Umbilical cord (tissue), 2 donors: Measurements from ENCODE around the gene TYW5. TPM values are rescaled to one million over a fixed set of nuclear protein-coding genes. Genes with fewer than 3 reads are reported as not detected.

Experiments
- DNase-seq: peaks from one replicate; pipeline ENCODE4 v3.0.0-alpha.2; 2015; ENCODE audit warnings: low spot score
- total RNA-seq: library from RNA; depleted of rRNA; stranded (reverse); fragments of >200 nt; gene quantifications from one replicate; pipeline ENCODE4 v1.2.3, GENCODE V29; 2014; ENCODE audit warnings: low replicate concordance; ENCODE audit not compliant: insufficient read depth

TYW5 gene
- total RNA-seq, 1 donor from 2014 or later: 11.1 TPM

DNA sequence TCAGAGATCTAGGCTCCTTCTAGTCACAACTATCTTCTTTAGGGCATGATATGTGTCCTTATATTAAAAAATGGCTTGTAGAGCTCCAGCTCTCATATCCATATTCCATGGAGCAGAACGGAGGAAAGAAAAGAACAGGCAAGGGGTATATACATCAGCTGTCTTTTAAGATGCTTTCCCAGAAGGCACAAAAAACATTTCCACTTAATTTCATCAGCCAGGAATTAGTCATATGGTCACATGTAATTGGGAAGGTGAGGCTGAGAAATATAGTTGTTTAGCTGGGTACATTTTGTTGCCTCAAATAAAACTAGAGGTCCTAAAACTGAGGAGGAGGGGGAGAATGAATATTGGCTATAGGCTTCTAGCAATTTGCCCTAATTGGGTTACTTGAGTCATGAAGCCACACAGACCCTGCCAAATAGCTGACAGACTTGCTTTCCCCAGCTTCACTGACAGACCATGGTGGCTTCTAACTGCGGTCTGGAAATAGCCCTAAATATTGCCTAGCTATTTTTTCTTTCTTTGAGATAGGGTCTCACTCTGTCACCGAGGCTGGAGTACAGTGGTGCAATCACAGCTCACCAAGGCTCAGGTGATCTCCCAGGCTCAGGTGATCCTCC, 20.1 kb upstream of the TYW5 start:
- no peak for DNase-seq

DNA sequence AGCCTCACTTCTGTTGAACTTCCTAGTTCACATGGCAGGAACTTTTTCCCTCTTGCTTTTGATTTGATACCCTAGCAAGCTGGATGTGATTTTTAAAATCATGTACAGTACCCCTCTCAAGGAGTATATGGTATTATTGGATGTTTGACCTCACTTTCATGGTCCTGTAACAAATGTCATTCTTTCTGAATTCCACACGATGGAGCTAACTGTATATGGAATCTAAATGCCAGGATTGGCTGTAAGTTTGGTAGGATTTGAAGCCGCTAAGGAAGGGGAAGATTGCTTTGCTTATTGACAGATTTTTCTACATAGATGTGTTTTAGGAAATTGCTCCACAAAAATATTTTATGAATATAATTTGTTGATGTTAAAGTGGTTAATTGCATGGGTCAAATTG, 18.4 kb upstream of the TYW5 start:
- peak; percentile 33 for DNase-seq

DNA sequence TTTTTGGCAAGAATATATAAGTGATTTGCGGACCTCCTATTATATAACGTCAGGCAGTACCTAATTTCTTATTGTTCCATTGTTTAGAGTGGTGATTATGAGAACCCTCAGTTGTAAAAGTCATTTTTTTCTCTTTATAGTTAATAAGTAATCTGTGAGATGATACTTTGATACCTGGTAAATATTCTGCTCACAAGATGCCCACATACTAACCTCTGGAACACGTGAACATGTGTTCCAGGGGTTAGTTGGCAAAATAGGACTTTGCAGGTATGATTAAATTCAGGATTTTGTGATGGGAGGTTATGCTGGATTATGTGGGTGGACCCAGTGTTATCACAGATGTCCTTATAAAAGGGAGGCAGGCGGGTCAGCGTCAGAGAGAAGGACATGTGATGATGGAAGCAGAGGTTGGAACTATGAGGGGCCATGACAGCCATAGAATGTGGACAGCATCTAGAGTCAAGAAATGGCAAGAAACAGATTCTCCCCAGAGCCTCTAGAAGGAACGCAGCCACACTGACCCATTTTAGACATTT, 16.9 kb upstream of the TYW5 start:
- no peak for DNase-seq

DNA sequence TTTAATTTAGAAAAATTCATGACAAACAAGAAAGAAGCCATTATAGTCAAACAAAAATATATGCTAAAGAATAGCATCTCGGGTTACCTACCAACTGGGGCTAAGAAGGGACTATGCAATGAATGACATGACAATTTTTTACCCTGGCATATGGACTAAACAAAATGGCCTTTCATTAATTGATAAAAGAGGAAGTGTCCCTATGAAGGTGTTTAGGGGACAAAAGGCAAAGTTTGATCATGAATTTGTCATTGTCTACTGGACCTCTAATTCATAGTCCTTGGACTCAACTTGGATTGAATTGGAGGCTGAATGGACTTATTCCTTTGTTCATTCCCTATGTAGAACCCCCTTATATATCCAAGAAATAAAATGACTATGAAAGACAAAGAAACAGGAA, 12.8 kb upstream of the TYW5 start:
- DNase-seq: no peak

DNA sequence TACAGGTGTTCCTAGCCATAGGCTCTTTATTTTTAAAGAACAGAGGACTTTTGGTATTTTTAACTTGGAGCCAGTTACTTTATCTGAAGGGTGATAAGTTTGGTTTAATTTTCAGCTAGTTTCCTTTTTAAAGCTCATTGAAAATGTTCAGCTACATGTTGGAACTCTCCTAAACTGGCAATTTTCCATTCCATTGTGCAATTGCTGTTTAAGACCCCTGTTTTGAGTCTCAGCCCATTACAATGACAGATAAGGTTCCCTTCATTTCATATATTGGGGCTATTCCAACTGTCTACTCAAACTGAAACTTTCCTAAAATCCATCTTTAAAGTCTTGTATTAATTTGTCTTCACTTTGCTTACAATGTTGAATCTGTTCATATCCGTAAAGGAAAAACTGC, 11.7 kb upstream of the TYW5 start:
- no peak for DNase-seq

DNA sequence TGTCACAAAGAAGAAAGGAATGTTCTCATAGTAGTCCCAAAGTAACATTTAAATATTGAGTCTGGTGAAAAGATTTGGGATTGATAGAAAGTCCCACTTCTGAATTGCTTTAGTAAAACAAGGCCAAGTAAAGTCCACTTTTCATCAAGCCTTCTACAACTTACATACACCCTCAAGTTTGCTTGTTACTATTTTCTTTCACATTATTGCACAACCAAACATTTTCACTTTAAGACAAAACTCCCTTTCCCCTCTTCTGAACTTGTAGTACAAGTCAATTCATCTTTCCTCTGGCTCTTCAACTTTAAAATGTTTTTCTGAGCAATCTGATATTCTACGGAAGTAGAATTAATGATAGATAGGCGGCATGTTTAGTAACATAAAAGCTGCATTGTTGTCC, 11.1 kb upstream of the TYW5 start:
- no peak for DNase-seq

DNA sequence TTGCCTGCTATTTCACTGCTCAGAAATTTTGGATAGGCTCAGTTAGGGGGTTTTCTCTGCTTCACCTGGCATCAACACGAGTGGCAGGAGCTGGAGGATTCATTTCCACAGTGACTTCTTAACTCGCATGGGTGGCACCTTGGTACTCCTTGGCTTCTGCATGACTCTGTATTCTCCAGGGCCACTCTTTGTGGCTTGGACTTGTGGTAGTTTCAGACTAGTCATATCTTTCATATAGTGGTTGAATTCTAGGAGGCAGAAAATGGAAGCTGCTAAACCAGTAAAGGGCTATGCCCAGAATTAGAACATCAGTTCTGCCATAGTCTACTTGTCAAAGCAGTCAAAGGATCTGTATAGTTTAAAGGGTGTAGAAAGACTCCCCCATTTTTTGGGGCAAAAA, 6.9 kb upstream of the TYW5 start:
- no peak for DNase-seq

DNA sequence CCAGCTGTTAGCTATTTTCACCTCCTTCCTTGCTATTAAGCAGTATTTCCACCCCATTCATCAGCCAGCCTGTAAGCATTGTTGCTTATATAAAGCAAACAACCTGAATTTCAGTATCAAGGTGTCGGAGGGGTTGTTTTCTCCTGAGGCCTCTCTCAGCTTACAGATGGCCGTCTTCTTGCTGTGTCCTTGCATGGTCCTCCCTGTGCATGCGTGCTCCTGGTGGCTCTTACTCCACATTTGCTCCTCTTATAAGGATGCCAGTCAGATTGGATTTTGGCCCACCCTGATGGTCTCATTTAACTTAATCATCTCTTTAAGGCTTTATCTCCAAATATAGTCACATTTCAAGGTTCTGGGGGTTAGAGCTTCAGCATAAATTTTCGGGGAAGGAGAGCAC, 2.7 kb upstream of the TYW5 start:
- DNase-seq: no peak

DNA sequence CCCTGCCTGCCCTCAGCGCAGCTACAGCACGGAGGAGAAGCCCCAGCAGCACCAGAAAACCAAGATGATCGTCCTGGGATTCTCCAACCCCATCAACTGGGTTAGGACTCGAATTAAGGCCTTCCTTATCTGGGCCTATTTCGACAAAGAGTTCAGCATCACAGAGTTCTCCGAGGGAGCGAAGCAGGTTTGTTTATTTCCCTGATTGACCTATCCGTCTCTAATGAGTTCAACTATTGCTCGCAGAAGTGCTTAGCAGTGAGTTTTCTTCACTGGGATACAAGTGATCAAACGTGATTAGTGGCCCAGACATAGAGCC, 730 bp upstream of the TYW5 start:
- DNase-seq: no peak

DNA sequence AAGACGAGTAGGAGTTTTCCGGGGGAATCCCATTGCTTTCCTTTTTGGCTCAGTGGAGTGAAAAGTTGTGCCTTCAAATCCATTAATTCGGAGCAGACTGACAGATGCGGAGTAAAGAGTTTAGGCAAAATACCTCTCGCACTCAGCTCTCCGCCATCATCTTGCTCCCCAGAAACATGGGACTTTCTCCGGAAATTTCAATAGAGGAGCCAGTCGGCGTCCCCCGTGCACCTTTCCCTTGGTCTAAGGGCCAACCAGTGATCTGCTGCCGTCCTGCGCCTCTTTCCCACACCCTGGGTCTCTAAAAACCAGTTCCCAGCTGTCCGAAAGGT, 318 bp downstream of the TYW5 start:
- no peak for DNase-seq

DNA sequence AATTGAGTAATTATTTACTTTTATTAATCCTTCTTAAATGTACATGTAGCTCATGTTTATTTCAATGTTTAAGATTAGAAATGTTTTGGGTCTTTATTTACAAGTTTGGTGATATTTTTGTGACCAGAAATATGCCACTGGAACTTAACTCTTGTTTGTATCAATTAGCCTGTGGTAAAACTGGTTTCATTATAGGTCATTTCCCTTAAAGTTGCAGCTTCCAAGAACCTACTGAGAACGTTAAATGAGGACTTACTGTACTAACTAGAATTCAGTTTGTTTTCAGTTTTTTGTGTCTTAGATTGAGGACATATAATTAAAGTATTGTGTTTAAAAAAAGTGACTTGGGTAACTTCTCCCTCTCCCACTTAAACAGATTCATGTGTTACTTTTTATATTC, 4.3 kb downstream of the TYW5 start:
- DNase-seq: no peak

DNA sequence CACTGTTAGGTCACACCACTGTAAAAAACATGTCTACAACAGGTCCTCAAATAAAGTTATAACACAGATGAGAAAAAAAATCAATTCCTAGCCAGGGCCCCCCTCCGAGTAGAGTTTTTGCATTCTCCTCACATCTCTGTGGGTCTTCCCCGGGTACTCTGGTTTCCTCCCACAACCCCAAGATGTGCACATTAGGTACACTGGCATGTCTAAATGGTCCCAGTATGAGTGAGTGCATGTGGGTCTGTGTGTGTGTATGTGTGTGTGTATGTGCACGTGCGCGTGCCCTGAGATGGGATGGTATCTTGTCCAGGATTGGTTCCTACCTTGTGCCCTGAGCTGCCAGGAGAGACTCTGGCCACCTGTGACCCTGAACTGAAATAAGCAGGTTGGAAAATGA, 4.9 kb downstream of the TYW5 start:
- DNase-seq: no peak

DNA sequence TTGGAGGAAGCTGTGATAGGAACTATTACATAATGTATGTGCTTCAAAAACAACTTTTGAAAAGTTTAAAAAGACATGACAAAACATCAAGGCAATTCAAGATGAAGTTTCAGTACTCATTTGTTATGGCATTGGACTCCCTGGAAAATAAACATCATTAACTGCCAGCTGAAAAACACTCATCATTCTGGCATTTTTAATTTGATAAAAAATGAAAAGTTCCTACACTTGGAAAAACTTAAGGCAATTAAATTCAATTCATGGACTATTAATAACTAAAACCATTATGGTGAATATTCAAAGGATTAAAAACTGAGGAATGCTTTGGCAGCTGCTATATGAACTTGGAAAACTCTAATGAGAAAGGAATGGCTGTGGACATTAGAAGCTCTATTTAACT, 8.5 kb downstream of the TYW5 start:
- no peak for DNase-seq

DNA sequence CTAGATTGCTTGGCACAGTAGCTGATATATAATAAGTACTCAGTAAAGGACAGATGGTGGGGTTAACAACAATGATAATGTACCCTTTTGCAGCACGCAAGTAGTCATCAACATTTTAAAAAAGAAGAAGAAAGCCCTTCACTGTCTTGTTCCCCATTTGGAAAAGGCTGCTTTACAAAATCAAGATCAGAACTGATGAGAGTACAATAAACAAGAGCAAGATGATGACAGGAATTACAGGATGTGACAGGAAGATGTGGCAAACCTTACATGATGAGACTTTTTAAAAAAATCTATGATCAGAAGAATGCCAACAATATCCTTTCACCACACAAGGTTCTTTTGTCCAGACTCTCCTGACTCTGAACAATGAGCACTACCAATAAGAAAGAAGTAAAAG, 9.1 kb downstream of the TYW5 start:
- no peak for DNase-seq

DNA sequence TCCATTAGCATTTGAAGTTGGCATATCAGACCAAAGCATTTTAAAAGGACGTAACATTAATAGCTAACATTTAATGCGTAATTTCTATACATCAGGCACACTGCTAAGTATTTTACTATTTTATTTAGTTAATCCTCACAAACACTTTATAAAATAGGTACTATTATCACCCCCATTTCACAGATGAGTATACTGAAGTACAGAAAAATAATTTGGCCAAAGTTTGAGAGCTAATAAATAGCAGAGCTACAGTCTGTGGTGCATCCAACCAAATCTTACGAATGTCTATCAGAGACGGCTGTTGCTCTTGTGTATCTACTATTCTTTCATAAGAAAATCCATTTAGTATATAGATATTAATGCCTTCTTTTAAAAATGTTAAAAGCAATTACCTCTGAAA, 11.9 kb downstream of the TYW5 start:
- no peak for DNase-seq

DNA sequence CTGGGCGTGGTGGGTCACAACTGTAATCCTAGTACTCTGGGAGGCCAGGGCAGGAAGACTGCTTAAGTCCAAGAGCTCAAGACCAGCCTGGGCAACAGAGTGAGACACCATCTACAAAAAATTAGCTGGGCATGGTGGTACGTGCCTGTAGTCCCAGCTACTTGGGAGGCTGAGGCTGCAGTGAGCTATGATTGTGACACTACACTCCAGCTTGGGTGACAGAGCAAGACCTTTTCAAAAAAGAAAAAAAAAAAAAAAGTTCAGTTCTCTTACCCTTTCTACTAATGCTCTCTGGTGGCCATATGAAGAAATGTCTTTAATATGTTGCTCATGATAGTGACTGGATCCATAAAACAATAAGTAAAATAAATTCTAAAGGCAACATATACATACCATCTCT, 14.9 kb downstream of the TYW5 start:
- DNase-seq: no peak

DNA sequence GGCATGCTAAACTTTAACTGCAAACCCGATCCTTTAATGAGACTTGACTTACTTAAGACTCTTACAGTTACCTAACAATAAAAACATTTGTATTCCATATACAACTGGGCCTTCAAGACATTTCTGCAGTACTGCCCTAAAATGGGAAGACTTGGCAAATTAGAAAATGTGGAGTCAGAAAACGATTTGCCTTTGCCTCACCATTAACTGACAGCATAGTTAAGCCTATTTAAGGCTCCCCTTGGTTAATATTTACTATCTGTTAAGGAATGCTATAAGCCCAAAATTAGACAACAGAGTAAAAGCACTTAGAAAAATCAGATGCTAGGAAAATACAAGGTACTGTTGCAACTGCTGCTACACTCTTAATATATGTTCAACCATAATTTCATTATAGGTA, 18.7 kb downstream of the TYW5 start:
- no peak for DNase-seq

DNA sequence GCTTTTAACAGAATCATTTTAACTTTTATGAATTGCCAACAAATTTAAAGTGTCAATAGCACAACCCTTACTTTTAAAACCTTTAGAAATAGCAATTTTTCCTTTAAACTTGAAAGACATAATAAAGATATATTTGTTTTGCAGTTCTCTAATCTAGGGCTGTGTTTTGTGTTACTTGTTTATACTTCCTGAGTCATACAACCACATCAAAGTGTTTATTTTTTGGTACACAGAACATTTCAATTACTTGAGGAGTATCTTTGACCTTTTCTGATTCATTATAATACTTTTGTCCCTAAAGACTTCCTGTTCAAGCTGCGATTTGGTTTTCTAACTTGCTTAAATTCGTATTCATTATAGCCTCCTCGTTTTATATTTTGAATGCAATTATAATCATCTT, 21.8 kb downstream of the TYW5 start:
- DNase-seq: no peak

DNA sequence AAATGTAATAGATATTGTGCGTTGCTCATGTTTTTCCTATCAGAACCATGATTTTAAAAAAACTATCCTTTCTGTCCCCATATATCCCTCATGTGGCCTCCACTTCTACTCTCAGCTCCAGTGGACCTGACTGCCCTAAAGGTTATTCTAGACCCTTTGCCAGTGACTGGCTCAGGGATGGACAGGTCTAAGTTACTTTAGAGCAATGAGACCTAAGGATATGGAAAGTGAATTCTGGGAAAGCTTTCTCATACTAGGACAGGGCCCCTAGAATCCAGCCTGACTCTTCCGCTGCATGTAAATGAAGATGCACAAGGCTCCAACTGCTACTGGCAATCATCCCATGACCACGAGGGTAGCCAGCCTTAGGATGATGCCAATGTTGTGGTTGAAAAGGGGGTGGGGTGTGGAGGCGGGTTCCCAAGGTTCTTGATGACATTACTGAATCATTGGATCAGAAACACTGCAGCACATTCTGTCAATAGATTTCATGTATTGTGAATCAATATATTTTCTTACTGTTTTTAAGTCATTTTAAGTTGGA, 22.9 kb downstream of the TYW5 start:
- DNase-seq: no peak

DNA sequence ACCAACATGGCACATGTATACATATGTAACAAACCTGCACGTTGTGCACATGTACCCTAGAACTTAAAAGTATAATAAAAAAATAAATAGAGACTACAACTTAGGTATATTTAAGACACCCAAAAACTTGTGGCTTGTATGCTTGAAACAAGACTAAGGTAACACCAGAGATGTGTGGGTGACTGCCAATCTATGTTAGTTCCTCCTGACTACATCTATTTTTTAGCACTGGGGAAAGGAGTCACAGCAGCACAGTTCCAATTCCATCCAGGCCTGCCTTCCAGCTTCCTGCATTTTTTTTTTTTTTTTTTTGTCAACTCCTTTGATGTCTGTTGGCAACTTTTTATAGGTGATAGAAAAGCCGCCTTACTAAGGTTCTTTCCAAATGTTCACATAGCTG, 26.0 kb downstream of the TYW5 start:
- no peak for DNase-seq

DNA sequence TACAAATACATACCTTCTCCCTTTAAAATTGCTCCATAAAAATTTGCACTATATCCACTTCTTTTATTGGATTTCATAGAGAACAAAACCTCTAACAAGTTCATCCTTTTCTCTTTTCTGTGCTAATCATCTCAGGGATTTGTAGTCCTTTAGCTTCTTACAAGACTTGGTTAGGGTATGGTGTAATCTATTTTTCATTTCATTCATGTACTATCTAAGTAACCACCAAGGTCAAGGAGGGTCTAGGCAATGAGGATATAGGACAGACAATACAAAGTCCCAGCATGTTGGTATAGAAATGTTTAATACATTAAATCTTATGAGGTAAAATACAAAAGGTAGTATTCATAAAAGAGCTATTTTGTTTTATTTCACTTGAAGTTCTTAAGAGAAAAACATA, 26.7 kb downstream of the TYW5 start:
- DNase-seq: no peak

DNA sequence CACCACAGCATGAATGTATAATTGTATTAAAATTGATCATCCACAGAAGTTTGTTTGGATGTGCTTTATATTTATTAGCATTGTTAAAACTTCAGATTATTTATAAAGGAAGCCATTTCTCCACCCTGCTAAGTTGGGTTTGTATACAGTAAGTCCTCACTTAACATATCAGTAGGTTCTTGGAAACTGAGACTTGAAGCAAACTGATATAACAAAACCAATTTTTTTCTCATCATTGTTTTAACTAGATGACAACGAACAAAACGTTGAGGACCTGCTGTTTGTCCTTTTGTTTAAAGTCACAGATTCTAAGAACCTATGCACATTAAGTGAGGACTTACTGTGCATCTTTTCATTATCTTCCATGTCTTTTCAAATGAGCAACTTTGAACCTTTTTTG, 27.1 kb downstream of the TYW5 start:
- no peak for DNase-seq

DNA sequence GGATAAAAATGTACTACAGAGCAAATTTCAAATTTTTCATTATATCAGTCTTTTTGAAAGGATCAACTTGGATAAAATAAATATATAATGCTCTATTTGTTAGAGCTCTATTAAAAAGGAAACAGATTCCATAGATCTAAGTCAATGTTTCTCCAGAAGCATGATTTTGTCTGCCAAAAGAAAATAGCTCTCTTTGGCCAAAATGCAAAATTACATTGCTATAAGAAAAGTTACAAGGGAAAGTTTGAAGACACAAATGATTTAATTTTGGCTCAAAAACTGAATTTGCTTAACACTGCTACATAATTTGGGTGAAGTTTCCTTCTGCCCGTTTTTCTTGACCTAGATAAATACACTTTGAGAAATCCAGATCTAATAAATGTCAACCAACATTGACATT, 28.5 kb downstream of the TYW5 start:
- DNase-seq: no peak

DNA sequence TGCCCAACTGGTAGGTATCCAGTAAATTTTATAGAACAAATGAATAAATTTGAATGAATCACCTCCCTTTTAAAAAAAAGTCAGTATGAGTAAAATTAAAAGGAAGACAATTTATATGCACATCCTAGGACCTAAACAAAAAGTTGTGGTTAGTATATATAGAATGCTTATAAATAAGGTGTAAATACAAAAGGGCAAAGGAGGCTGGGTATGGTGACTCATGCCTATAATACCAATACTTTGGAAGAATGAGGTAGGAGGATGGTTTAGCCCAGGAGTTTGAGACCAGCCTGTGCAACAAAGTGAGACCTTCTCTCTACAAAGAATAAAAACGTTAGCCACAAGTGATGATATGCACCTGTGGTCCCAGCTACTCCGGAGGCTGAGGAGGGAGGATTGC, 31.4 kb downstream of the TYW5 start:
- DNase-seq: no peak
